Astrocyte (in vitro differentiated cells and primary cell): ENCODE results near the gene DPEP3. TPM values are rescaled to one million over a fixed set of nuclear protein-coding genes. Genes with fewer than 3 reads are reported as not detected.

Source experiments
- DNase-seq: peaks from one replicate; pipeline ENCODE4 v3.0.0-alpha.2; 2010; ENCODE audit warnings: low read depth
- FAIRE-seq: peaks from 2 replicates; lab custom pipeline; 2011; peaks lifted over from hg19 to GRCh38; lab: Jason Lieb, UNC
- H2AFZ ChIP-seq: 2 replicates; pipeline ENCODE4 v1.6.0; 2012; ENCODE audit warnings: low read depth, low read length, inconsistent platforms
- H3K27ac ChIP-seq: 2 replicates; pipeline ENCODE4 v1.5.1; 2011; ENCODE audit warnings: low read depth, low read length, inconsistent platforms
- H3K27me3 ChIP-seq: 2 replicates; pipeline ENCODE4 v1.6.0; 2011; ENCODE audit warnings: low read length, inconsistent platforms; ENCODE audit not compliant: insufficient read depth
- H3K36me3 ChIP-seq: 2 replicates; pipeline ENCODE4 v1.5.1; 2011; ENCODE audit warnings: low read length, inconsistent platforms; ENCODE audit not compliant: insufficient read depth
- H3K4me1 ChIP-seq: 2 replicates; pipeline ENCODE4 v1.5.1; 2011; ENCODE audit warnings: low read length, inconsistent platforms; ENCODE audit not compliant: insufficient read depth
- H3K4me2 ChIP-seq: 2 replicates; pipeline ENCODE4 v1.6.0; 2012; ENCODE audit warnings: low read length, inconsistent platforms
- H3K4me3 ChIP-seq: 2 replicates; pipeline ENCODE4 v1.5.1; 2011; ENCODE audit warnings: low read depth, mild to moderate bottlenecking, low read length, inconsistent platforms; ENCODE audit not compliant: insufficient read depth
- H3K79me2 ChIP-seq: 2 replicates; pipeline ENCODE4 v1.6.0; 2012; ENCODE audit warnings: mild to moderate bottlenecking, low read length, inconsistent platforms; ENCODE audit not compliant: insufficient read depth
- H3K9ac ChIP-seq: 2 replicates; pipeline ENCODE4 v1.6.0; 2012; ENCODE audit warnings: mild to moderate bottlenecking, low read length, inconsistent platforms
- H3K9me3 ChIP-seq: 2 replicates; pipeline ENCODE4 v1.5.1; 2012; ENCODE audit warnings: low read depth, mild to moderate bottlenecking, low read length, inconsistent platforms; ENCODE audit not compliant: insufficient read depth
- H4K20me1 ChIP-seq: 2 replicates; pipeline ENCODE4 v1.6.0; 2012; ENCODE audit warnings: low read length, inconsistent platforms; ENCODE audit not compliant: insufficient read depth
- H3K27ac Mint-ChIP-seq: one replicate; pipeline ENCODE4 v1.8.0; 2021; ENCODE audit warnings: mild to moderate bottlenecking, mixed read lengths; ENCODE audit not compliant: unreplicated experiment
- H3K27me3 Mint-ChIP-seq: one replicate; pipeline ENCODE4 v1.8.0; 2021; ENCODE audit warnings: low read depth, mixed read lengths; ENCODE audit not compliant: unreplicated experiment
- H3K36me3 Mint-ChIP-seq: one replicate; pipeline ENCODE4 v1.8.0; 2021; ENCODE audit warnings: low read depth, mixed read lengths; ENCODE audit not compliant: unreplicated experiment
- H3K4me1 Mint-ChIP-seq: one replicate; pipeline ENCODE4 v1.8.0; 2021; ENCODE audit warnings: low read depth, mixed read lengths; ENCODE audit not compliant: unreplicated experiment
- H3K4me3 Mint-ChIP-seq: one replicate; pipeline ENCODE4 v1.8.0; 2021; ENCODE audit warnings: mild to moderate bottlenecking, moderate library complexity, mixed read lengths; ENCODE audit not compliant: unreplicated experiment
- H3K9me3 Mint-ChIP-seq: one replicate; pipeline ENCODE4 v1.8.0; 2021; ENCODE audit warnings: mild to moderate bottlenecking, mixed read lengths; ENCODE audit not compliant: unreplicated experiment
- CTCF ChIP-seq: IDR thresholded peaks from 2 replicates; pipeline ENCODE4 v1.5.1; 2011; ENCODE audit warnings: low read depth, mild to moderate bottlenecking, inconsistent platforms, low read length, moderate library complexity; ENCODE audit not compliant: insufficient read depth
- EZH2 ChIP-seq: IDR thresholded peaks from 2 replicates; pipeline ENCODE4 v1.6.1; 2012; ENCODE audit warnings: mild to moderate bottlenecking, low read length, inconsistent platforms; ENCODE audit not compliant: insufficient read depth
- total RNA-seq: library from RNA; stranded (reverse); gene quantifications from 2 replicates; pipeline ENCODE4 v1.2.1, GENCODE V29; 2021

Gene DPEP3
- total RNA-seq, 1 donor from 2014 or later, result not detected

DNA sequence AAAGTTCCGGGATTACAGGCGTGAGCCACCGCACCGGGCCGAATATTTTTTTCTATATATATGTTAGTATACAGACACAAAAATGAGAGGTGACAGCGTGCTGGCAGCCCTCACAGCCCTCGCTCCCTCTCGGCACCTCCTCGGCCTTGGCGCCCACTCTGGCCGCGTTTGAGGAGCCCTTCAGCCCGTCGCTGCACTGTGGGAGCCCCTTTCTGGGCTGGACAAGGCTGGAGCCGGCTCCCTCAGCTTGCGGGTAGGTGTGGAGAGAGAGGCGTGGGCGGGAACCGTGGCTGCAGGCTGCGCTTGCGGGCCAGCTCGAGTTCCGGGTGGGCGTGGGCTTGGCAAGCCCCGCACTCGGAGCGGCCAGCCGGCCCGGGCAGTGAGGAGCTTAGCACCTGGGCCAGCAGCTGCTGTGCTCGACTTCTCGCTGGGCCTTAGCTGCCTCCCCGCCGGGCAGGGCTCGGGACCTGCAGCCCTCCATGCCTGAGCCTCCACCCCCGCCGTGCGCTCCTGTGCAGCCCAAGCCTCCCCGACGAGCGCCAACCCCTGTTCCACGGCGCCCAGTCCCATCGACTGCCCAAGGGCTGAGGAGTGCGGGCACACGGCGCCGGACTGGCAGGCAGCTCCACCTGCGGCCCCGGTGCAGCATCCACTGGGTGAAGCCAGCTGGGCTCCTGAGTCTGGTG, 1.9 kb upstream of the DPEP3 start:
- no peak for DNase-seq
- Histone ChIP-seq H3K27me3 (peaks cover 7% of the 10 kb centered on the region), H3K79me2 (no peaks in the 10 kb centered on the region), H3K4me3 (no peak overlapping the region), H3K9me3 (no peaks in the 10 kb centered on the region), H3K4me2 (no peak overlapping the region), H3K4me1 (no peaks in the 10 kb centered on the region), H3K36me3 (no peaks in the 10 kb centered on the region), H3K27ac (no peak overlapping the region), H4K20me1 (no peaks in the 10 kb centered on the region), H3K9ac (no peak overlapping the region), H2AFZ (no peak overlapping the region)
- H3K27me3 Mint-ChIP-seq, result peaks cover 17% of the 10 kb centered on the region
- no peak for TF ChIP-seq CTCF
- no peak for TF ChIP-seq EZH2
- H3K4me1 Mint-ChIP-seq, result peaks cover 5% of the 10 kb centered on the region
- H3K4me3 Mint-ChIP-seq, result no peak overlapping the region
- FAIRE-seq, result no peak
- peaks cover 3% of the 10 kb centered on the region for H3K36me3 Mint-ChIP-seq
- no peaks in the 10 kb centered on the region for H3K9me3 Mint-ChIP-seq
- H3K27ac Mint-ChIP-seq, result no peak overlapping the region

GRCh38 chr16:67977469-67978227, 2.7 kb downstream of the DPEP3 start:
- Mint-ChIP-seq H3K27me3 (peaks cover 28% of the 10 kb centered on the region), H3K27ac (no peak overlapping the region), H3K4me1 (no peaks in the 10 kb centered on the region), H3K4me3 (no peak overlapping the region), H3K9me3 (no peaks in the 10 kb centered on the region), H3K36me3 (no peaks in the 10 kb centered on the region)
- no peak overlapping the region for H3K4me2 ChIP-seq
- H3K9ac ChIP-seq, result no peak overlapping the region
- H3K9me3 ChIP-seq, result no peaks in the 10 kb centered on the region
- no peaks in the 10 kb centered on the region for H3K79me2 ChIP-seq
- no peak overlapping the region for H3K27ac ChIP-seq
- no peaks in the 10 kb centered on the region for H3K36me3 ChIP-seq
- TF ChIP-seq EZH2, result no peak
- no peak for TF ChIP-seq CTCF
- DNase-seq, result no peak
- peaks cover 16% of the 10 kb centered on the region for H3K27me3 ChIP-seq
- no peak overlapping the region for H2AFZ ChIP-seq
- no peak overlapping the region for H3K4me3 ChIP-seq
- no peak for FAIRE-seq
- no peaks in the 10 kb centered on the region for H4K20me1 ChIP-seq
- H3K4me1 ChIP-seq, result no peaks in the 10 kb centered on the region

GRCh38 chr16:67977005-67977404, 3.3 kb downstream of the DPEP3 start:
- DNase-seq, result no peak

More at GRCh38 chr16:67977005-67977404, 3.3 kb downstream of the DPEP3 start:
- Mint-ChIP-seq H3K27me3 (peaks cover 27% of the 10 kb centered on the region), H3K9me3 (no peaks in the 10 kb centered on the region), H3K27ac (no peak overlapping the region), H3K4me3 (no peak overlapping the region), H3K36me3 (no peaks in the 10 kb centered on the region), H3K4me1 (no peaks in the 10 kb centered on the region)
- Histone ChIP-seq H4K20me1 (no peaks in the 10 kb centered on the region), H3K27ac (no peak overlapping the region), H3K79me2 (no peaks in the 10 kb centered on the region), H2AFZ (no peak overlapping the region), H3K4me2 (no peak overlapping the region), H3K36me3 (no peaks in the 10 kb centered on the region), H3K9me3 (no peaks in the 10 kb centered on the region), H3K9ac (no peak overlapping the region), H3K27me3 (peaks cover 16% of the 10 kb centered on the region), H3K4me1 (no peaks in the 10 kb centered on the region), H3K4me3 (no peak overlapping the region)
- TF ChIP-seq EZH2 (no peak), CTCF (no peak)
- FAIRE-seq, result no peak
